Activated naive CD8-positive, alpha-beta T cell treated with anti-CD3 and anti-CD28 coated beads, Interleukin-2, amount 10 ng/mL, durations not matched to agents 7 days and 5 days (primary cell): ENCODE results near the gene AK2. TPM values are rescaled to one million over a fixed set of nuclear protein-coding genes. Genes with fewer than 3 reads are reported as not detected.
A peak's percentile ranks its signal among the peaks of the same experiment; 100 is the strongest.
"Not testable (repeated sequence)": the region's sequence is repeated elsewhere in the genome, so short reads cannot be mapped to it uniquely, and the experiment has no call there.

ENCODE experiments used
- ATAC-seq: fragments of 150-1000 bp; cut with Tn5 transposase; one replicate; pipeline ENCODE4 v1.10.0; 2021; ENCODE audit warnings: low read depth, moderate library complexity
- POLR2A ChIA-PET: fragments of 350-600 bp; sonication (Branson Sonifier 250); formaldehyde crosslinking; loops from one replicate; lab custom pipeline; 2021; ENCODE audit warnings: antibody characterized with exemption; lab: Charles Lee
- DNase-seq: peaks from one replicate; pipeline ENCODE4 v3.0.0; 2021
- H3K27ac Mint-ChIP-seq: one replicate; pipeline ENCODE4 v1.8.0; 2022; ENCODE audit warnings: mild to moderate bottlenecking, mixed read lengths
- H3K27me3 Mint-ChIP-seq: one replicate; pipeline ENCODE4 v1.8.0; 2022; ENCODE audit warnings: mild to moderate bottlenecking, moderate library complexity, mixed read lengths
- H3K36me3 Mint-ChIP-seq: one replicate; pipeline ENCODE4 v1.8.0; 2021; ENCODE audit warnings: mild to moderate bottlenecking, mixed read lengths
- H3K4me1 Mint-ChIP-seq: one replicate; pipeline ENCODE4 v1.8.0; 2021; ENCODE audit warnings: mixed read lengths
- H3K4me3 Mint-ChIP-seq: one replicate; pipeline ENCODE4 v1.8.0; 2022; ENCODE audit warnings: mild to moderate bottlenecking, moderate library complexity, mixed read lengths
- H3K9me3 Mint-ChIP-seq: one replicate; pipeline ENCODE4 v1.8.0; 2021; ENCODE audit warnings: mixed read lengths
- total RNA-seq, 2 experiments: library from RNA; stranded (reverse); gene quantifications; one replicate each; pipeline ENCODE4 v1.2.3, GENCODE V29; 2021

The AK2 gene
- total RNA-seq, 2 experiments from 2014 or later, result 197 to 201 TPM

DNA sequence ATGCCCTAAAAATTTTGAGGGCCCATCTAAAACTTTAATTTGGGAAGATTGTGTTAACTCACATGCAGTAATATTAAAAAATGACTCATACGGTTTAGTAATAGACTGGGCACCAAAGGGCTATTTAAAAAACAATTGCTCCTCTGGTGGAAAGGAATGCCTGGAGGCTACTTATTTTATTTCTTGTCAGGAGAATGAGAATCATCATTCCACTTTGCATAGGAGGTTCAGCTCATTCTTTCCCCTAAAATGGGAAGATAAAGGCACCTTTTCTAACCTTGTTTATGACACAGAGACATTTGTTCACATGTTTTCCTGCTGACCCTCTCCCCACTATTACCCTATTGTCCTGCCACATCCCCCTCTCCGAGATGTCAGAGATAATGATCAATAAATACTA lies 31.4 kb upstream of the AK2 start:
- H3K27me3 Mint-ChIP-seq, result peaks cover 23% of the 10 kb centered on the region
- H3K36me3 Mint-ChIP-seq, result not testable (repeated sequence)

DNA sequence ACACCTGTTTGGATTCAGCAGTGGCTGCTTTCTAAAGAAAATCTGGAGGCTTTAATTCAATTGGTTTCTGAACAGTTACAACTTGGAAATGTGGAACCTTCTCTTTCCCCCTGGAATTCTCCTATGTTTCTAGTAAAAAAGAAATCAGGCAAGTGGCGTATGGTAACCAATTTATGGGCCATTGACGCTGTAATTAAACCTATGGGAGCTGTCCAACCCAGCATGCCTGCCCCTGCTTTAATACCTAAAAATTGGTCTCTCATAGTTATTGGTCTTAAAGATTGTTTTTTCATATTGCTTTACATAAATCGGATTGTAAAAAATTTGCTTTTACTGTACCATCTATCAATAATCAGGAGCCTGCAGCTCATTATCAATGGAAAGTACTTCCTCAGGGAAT lies 29.8 kb upstream of the AK2 start:
- H3K4me3 Mint-ChIP-seq, POLR2A ChIA-PET, ATAC-seq, H3K27ac Mint-ChIP-seq, DNase-seq, H3K4me1 Mint-ChIP-seq, H3K36me3 Mint-ChIP-seq: not testable (repeated sequence)
- peaks cover 34% of the 10 kb centered on the region for H3K9me3 Mint-ChIP-seq
- H3K27me3 Mint-ChIP-seq, result peaks cover 23% of the 10 kb centered on the region

More for the DNA sequence above, 31.4 kb upstream of the AK2 start:
- ATAC-seq, DNase-seq, H3K4me3 Mint-ChIP-seq, H3K27ac Mint-ChIP-seq, H3K4me1 Mint-ChIP-seq, POLR2A ChIA-PET: not testable (repeated sequence)
- peaks cover 25% of the 10 kb centered on the region for H3K9me3 Mint-ChIP-seq

DNA sequence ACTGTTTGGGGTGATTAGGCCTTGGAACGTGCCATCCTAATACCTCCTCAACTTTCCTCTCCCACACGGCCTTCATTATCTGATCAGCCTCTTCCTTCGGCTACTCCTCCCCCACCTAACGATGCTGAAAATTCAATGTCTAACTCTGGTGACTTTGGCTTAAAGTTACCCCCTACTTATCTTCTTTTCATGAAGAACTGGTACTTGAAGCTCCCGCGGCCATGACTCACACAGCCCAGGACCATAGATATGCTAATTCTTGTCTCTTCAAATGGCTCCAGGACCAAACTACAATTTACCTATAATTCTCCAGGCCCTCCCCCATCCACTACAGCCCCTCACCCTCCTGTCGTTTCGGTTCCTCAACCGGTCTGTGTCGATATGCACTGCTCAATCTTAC lies 28.6 kb upstream of the AK2 start:
- no peak for ATAC-seq
- H3K27me3 Mint-ChIP-seq, result peaks cover 23% of the 10 kb centered on the region
- peaks cover 34% of the 10 kb centered on the region for H3K9me3 Mint-ChIP-seq
- no peak overlapping the region for H3K4me3 Mint-ChIP-seq
- H3K4me1 Mint-ChIP-seq, result no peaks in the 10 kb centered on the region
- H3K36me3 Mint-ChIP-seq, result peaks cover 9% of the 10 kb centered on the region
- H3K27ac Mint-ChIP-seq, result no peak overlapping the region
- DNase-seq, result no peak
- POLR2A ChIA-PET, result no interaction called here

DNA sequence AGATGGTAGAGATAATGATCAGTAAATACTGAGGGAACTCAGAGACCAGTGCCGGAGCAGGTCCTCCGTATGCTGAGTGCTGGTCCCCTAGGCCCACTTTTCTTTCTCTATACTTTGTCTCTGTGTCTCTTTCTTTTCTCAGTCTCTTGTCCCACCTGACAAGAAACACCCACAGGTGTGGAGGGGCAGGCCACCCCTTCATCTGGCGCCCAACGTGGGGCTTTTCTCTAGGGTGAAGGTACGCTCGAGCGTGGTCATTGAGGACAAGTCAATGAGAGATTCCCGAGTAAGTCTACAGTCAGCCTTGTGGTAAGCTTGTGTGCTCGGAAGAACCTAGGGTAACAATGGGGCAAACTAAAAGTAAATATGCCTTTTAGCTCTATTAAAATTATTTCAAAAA lies 27.6 kb upstream of the AK2 start:
- H3K27ac Mint-ChIP-seq, DNase-seq, ATAC-seq, POLR2A ChIA-PET, H3K4me1 Mint-ChIP-seq, H3K4me3 Mint-ChIP-seq, H3K36me3 Mint-ChIP-seq: not testable (repeated sequence)
- H3K27me3 Mint-ChIP-seq, result peaks cover 16% of the 10 kb centered on the region
- H3K9me3 Mint-ChIP-seq, result peaks cover 34% of the 10 kb centered on the region

DNA sequence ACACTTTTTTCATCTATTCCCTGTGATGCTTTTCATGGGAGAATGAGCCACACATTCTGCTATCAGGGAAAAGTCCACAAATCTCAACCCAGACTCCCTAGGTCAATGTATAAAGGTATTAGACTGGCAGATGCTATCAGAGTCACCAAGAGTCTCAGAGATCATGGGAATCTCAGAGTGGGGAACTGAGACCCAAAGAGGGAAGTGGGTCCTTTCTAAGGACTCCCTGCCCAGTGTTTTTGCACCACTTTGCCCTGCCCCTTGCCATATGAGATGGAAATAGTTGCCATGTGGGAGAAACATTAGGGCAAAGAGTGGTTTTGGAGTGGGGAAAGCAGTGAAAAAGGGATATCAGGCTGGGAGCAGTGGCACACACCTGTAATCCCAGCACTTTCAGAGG lies 25.2 kb upstream of the AK2 start:
- no peak overlapping the region for H3K27ac Mint-ChIP-seq
- H3K9me3 Mint-ChIP-seq, result peaks cover 27% of the 10 kb centered on the region
- no peaks in the 10 kb centered on the region for H3K4me1 Mint-ChIP-seq
- H3K27me3 Mint-ChIP-seq, result peaks cover 9% of the 10 kb centered on the region
- H3K4me3 Mint-ChIP-seq, result no peak overlapping the region
- POLR2A ChIA-PET, result interaction anchor here (0.6 kb wide), 1 partner anchor 66 kb away, joined by 4 read pairs; no protein-coding TSS in a partner anchor
- ATAC-seq, result no peak
- H3K36me3 Mint-ChIP-seq, result peaks cover 9% of the 10 kb centered on the region
- DNase-seq, result no peak

DNA sequence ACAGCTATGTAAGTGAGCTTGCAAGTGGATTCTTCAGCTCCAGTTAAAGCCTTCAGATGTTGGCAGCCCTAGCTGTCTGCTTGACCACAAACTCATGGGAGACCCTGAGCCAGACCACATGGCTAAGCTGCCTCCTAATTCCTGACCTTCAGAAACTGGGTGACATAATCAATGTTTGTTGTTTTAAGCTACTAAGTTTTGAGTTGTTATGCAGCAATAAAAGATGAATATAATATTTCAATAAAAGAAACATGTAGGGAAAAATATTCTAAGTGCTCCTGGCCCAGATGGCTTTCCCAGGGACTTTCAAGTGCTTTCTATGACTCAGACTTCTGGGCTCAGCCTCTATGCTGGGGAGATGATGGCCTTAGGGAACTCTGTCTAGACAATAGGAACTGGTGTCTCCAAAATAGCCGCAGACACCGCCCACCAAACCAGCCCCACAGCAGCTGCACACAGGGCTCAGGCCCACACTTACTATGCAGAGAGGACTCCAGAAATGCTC lies 23.9 kb upstream of the AK2 start:
- Mint-ChIP-seq H3K36me3 (peaks cover 8% of the 10 kb centered on the region), H3K9me3 (peaks cover 26% of the 10 kb centered on the region), H3K27ac (no peak overlapping the region), H3K4me3 (no peak overlapping the region), H3K27me3 (peaks cover 8% of the 10 kb centered on the region), H3K4me1 (peaks cover 1% of the 10 kb centered on the region)
- POLR2A ChIA-PET, result no interaction called here
- no peak for DNase-seq
- no peak for ATAC-seq

DNA sequence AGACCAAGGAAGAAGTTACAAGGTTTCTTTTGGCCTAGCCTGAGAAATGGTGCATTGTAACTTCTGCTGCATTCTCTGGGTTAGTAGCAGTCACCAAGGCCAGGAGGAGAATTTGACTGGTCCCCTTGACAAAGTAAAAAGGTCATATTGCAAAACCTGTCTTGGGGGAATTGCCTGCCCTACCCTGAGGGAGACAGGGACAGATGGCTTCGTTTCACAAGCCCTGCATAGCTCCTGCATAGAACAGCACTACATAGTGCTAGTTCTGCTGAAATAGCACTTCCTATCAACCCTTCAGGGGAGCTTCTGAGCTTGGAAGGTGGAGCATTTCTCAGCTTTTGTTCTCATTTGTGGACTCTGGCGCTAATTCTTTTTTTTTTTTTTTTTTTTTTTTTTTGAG lies 20.4 kb upstream of the AK2 start:
- Mint-ChIP-seq H3K4me1 (peaks cover 1% of the 10 kb centered on the region), H3K27me3 (peaks cover 6% of the 10 kb centered on the region), H3K9me3 (peaks cover 4% of the 10 kb centered on the region), H3K36me3 (no peaks in the 10 kb centered on the region), H3K4me3 (no peak overlapping the region), H3K27ac (no peak overlapping the region)
- no peak for DNase-seq
- no peak for ATAC-seq
- POLR2A ChIA-PET, result no interaction called here

DNA sequence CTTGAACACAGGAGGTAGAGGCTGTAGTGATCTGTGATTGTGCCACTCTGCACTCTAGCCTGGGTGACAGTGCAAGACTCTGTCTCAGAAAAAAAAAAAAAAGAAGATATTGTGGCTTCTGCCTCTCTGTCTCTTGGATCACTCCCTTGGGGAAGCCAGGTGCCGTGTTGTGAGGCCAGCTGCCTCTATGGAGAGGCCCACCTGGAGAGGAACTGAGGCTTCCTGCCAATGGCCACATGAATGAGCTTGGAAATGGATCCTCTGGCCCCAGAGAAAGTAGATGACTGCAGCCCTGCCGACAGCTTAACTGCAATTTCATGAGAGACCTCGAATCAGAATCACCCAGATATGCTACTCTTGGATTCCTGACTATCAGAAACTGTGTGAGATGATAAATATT lies 19.7 kb upstream of the AK2 start:
- Mint-ChIP-seq H3K36me3 (no peaks in the 10 kb centered on the region), H3K27me3 (peaks cover 6% of the 10 kb centered on the region), H3K4me1 (peaks cover 1% of the 10 kb centered on the region), H3K9me3 (no peaks in the 10 kb centered on the region), H3K4me3 (no peak overlapping the region), H3K27ac (no peak overlapping the region)
- no peak for ATAC-seq
- POLR2A ChIA-PET, result no interaction called here
- DNase-seq, result no peak

GRCh38 chr1:33055210-33056008 lies 18.7 kb upstream of the AK2 start:
- H3K27me3 Mint-ChIP-seq, result peaks cover 9% of the 10 kb centered on the region
- ATAC-seq, result no peak
- H3K4me1 Mint-ChIP-seq, result peaks cover 4% of the 10 kb centered on the region
- no peak overlapping the region for H3K4me3 Mint-ChIP-seq
- peak; percentile 42 for DNase-seq
- no peaks in the 10 kb centered on the region for H3K36me3 Mint-ChIP-seq
- POLR2A ChIA-PET, result no interaction called here
- H3K9me3 Mint-ChIP-seq, result peaks cover 2% of the 10 kb centered on the region
- H3K27ac Mint-ChIP-seq, result no peak overlapping the region

GRCh38 chr1:33050221-33051076 lies 13.8 kb upstream of the AK2 start:
- peaks cover 20% of the 10 kb centered on the region for H3K4me1 Mint-ChIP-seq
- no peak for ATAC-seq
- POLR2A ChIA-PET, result interaction anchor here (0.6 kb wide), 2 partner anchors 147 to 302 kb away, joined by 6 read pairs; no protein-coding TSS in a partner anchor
- no peak overlapping the region for H3K4me3 Mint-ChIP-seq
- H3K27me3 Mint-ChIP-seq, result peaks cover 10% of the 10 kb centered on the region
- no peak overlapping the region for H3K27ac Mint-ChIP-seq
- no peak for DNase-seq
- H3K9me3 Mint-ChIP-seq, result peaks cover 2% of the 10 kb centered on the region
- no peaks in the 10 kb centered on the region for H3K36me3 Mint-ChIP-seq

DNA sequence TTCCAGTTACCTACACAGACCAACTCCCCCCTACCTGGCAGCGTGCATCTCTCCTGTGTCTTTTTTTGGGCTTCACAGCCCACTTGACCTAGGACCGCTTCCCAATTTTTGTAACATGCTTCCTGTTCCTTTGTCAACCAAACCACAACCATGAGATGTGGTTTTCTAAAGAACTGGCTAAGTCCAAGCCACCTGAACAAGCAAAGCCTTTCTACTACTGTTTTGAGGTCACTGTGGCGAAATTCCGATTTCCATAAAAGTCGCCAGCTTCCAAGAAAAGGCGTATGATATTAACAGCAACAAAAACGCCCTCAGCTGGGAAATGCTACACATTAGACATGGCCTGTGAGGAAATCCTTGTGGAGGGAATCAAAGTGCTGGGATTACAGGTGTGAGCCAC lies 12.7 kb upstream of the AK2 start:
- Mint-ChIP-seq H3K4me3 (no peak overlapping the region), H3K36me3 (no peaks in the 10 kb centered on the region), H3K27ac (no peak overlapping the region), H3K9me3 (peaks cover 2% of the 10 kb centered on the region), H3K27me3 (peaks cover 10% of the 10 kb centered on the region), H3K4me1 (peaks cover 25% of the 10 kb centered on the region)
- POLR2A ChIA-PET, result no interaction called here
- DNase-seq (no peak), ATAC-seq (no peak)

GRCh38 chr1:33048426-33048825 lies 11.7 kb upstream of the AK2 start:
- ATAC-seq (no peak), DNase-seq (no peak)
- Mint-ChIP-seq H3K9me3 (peaks cover 2% of the 10 kb centered on the region), H3K4me1 (peaks cover 27% of the 10 kb centered on the region), H3K27me3 (peaks cover 8% of the 10 kb centered on the region), H3K27ac (no peak overlapping the region), H3K4me3 (no peak overlapping the region), H3K36me3 (no peaks in the 10 kb centered on the region)
- POLR2A ChIA-PET, result no interaction called here

GRCh38 chr1:33047839-33048305 lies 11.2 kb upstream of the AK2 start:
- no peak overlapping the region for H3K4me3 Mint-ChIP-seq
- H3K27ac Mint-ChIP-seq, result no peak overlapping the region
- peaks cover 7% of the 10 kb centered on the region for H3K27me3 Mint-ChIP-seq
- peaks cover 2% of the 10 kb centered on the region for H3K9me3 Mint-ChIP-seq
- peaks cover 27% of the 10 kb centered on the region for H3K4me1 Mint-ChIP-seq
- no peak for ATAC-seq
- POLR2A ChIA-PET, result no interaction called here
- DNase-seq, result no peak
- no peaks in the 10 kb centered on the region for H3K36me3 Mint-ChIP-seq
